ENCODE data around the gene WBP1L.
"Not testable (repeated sequence)": the region's sequence is repeated elsewhere in the genome, so short reads cannot be mapped to it uniquely, and the experiment has no call there.

Gene WBP1L

DNA sequence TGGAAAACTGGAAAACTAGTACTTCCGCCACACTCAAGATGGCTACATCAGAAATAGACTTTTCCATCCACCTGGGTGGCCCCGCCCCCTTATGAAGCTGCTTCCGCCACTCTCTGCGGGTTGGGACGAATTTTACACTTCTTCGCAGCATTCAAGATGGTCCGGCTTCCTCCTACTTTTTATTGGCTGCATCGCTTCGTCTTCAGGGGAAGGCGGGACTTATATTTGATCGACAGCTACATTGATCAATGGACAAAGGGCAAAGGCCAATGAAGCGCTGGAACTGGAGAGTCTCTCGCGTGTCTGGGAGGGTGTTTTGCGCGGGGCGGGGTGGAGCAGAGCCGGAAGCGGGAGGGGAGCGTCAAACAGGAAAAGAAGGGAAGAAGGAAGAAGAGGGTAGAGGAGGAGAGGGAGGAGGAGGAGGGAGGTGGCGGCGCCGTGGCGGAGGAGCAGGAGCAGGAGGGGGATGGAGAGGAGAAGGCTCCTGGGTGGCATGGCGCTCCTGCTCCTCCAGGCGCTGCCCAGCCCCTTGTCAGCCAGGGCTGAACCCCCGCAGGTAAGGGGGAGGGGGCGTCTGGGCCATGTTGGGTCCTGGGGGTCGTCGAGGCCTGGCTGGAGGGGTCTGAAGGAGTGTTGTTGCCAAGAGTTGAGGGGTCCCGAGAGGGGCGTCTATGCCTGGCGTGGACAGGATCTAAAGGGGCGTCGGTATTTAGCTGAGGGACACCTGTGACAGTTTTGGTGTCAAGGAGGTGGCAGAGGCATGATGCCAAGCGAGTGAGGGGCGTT lies at the start of gene WBP1L:
Gene WBP1L, plus strand, starts transcription at position 361 of the 786 bp plus-strand sequence. Its CDS starts 106 bp downstream, at position 467.
- peak; percentile 94 for DNase-seq (ENCODE audit: low spot score)

DNA sequence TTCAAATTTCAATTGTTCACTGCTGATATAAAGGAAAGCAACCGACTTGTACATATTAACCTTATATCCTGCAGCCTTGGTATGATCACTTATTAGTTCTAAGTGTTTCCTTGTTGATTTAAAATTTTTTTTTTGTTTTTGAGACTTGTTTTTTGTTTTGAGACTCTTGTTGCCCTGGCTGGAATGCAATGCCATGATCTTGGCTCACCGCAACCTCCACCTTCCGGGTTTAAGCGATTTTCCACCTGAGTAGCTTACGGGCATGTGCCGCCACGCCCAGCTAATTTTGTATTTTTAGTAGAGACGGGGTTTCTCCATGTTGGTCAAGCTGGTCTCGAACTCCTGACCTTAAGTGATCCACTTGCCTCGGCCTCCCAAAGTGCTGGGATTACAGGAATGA lies 48.3 kb upstream of the WBP1L start:
- not testable (repeated sequence) for DNase-seq (ENCODE audit: low spot score)

DNA sequence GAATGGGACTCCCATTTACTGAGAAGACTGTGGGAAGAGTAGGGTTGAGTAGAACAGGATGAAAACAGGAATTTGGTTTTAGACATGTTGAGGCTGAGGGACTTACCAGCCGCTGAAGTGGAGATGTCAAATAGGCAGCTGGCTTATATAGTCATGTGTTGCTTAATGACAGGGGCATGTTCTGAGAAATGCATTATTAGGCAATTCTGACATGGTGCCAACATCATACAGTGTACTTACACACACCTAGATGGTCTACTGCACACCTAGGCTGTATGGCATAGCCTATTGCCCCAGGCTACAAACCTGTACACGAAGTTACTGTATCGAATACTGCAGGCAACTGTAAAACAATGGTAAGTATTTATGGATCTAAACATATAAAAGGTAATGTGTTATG lies 47.0 kb upstream of the WBP1L start:
- DNase-seq (ENCODE audit: low spot score), result no peak

DNA sequence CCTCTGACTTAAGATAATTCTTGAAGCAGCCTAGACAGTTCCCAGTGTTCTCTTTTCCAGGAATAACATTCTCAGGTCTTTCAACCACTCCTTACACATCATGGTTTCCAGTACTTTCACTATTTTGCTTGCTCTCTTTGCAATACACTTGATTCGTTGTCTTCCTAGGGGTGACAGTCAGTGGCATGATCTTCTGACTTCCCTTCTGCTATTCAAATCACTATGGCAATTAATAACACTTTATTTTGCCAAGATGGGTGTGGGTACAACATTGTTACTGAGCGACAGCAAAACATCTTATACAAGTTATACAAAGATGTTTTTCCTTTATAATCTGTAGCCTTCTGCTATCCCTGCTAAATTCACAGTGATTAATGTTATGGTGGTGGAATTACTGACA lies 44.9 kb upstream of the WBP1L start:
- no peak for DNase-seq (ENCODE audit: low spot score)

DNA sequence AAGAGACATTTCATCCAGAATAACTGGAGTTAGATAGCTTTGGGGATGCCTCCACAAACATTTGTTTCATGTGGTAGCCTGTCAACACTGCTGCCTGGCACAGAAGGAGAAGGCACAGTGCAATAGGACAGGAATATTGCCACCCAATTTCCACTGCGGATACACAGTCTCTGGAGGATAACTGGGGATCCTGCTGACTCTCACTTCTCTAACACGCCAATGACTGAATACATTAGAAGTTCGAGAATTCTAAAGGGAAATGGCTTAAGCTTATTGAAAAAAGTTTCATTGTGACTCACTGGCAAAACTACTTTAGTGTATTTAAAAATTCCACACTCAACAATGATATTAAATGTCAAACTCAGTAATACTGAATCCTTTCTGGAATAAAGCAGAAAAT lies 42.5 kb upstream of the WBP1L start:
- no peak for DNase-seq (ENCODE audit: low spot score)

DNA sequence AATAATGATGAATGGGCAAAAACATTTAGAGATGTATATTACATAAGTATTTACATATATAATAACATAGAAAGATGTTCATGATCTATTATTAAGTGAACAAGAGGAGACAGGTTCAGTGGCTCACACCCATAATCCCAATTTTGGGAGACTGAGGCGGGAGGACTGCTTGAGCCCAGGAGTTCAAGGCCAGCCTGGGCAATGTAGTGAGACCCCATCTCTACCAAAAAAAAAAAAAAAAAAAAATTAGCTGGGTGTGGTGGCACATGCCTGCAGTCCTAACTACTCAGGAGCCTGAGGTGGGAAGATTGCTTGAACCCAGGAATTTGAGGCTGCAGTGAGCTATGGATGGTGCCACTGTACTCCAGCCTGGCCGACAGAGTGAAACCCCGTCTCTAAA lies 42.0 kb upstream of the WBP1L start:
- no peak for DNase-seq (ENCODE audit: low spot score)

DNA sequence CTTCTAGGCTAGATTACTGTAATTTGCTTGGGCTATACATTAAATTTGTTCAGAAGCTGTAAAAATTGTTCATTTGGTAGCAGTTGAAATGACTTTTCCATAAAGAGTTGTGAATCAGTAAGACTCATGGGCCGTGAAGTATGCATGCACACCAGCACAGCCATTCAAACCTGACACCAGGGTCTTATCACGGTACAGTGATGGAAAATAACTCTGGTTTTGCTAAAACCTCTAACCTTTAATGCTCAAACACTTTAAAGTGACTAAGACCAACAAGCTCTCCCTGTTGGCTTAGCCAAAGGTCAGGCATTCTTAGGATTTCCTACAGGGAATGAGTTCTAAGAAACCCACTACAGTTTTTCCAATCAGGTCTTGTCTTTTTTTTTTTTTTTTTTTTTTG lies 41.0 kb upstream of the WBP1L start:
- no peak for DNase-seq (ENCODE audit: low spot score)

DNA sequence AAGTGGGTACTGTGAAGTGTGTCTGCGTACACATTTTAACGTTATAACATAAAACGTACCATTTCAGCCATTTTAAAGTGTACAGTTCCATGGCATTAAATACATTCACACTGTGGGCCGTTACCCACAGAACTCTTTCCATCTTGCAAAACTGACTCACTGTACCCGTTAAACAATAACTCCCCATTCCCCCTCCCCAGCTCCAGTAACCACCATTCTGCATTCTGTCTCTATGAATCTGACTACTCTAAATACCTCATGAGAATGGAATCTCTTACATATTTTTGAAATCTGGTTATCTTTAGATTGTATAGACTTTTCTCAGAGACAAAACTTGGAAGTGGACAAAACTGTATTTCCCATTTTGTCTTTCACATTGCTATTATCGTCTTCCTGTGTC lies 38.8 kb upstream of the WBP1L start:
- DNase-seq (ENCODE audit: low spot score), result no peak

DNA sequence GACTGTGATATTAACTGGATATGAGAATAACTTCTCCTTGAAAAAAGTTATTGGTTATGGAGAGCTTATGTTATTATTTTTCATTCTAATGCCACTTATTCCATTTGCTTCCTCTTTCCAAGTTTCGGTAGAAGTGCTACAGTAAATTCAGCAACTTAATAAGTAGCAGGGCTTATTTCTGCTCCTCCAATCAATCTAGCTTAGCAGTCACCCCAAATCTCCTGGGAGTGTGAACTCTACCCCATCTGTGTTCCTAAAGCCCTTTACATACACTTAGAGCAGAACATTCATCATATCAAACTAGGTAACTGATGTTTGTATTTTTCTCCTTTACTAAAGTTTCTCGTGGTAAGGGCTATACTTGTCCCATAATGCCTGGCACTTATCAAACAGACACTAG lies 38.2 kb upstream of the WBP1L start:
- no peak for DNase-seq (ENCODE audit: low spot score)

DNA sequence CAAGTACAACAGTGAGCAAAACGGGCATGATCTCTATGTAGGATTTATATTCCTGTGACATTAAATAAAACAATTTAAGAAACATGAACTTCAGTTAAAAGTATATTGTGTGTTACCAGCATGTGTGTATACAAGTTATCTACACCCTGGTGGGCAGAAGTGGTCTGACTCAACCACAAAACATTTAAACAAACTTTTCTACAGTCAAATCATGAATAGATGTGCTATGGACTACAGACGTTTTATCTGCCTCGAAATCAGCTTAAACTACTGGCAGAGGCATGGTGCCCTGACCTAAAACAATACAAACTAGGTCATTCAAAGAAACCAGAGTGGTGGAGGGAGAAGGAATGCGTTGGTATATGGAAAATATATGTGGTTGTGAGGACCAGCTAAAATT lies 33.1 kb upstream of the WBP1L start:
- DNase-seq (ENCODE audit: low spot score), result no peak

DNA sequence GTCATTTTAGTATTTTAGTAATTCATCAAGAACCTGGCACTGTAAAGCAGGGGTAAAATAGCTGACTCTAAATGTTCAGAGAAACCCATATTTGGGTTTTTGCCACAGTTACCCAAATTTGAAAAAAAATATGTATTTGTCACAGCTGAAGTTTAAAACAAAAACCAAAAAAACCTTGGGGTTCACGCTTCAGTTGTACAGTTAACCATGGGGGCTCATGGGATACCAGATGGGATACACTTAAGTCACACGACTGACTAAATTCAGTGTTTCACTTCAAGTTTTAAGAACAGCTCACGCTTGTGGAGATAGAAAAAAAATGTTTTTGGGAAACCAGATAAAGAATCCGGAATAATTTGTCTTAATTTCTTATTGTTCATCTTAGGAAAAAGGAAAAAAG lies 31.7 kb upstream of the WBP1L start:
- DNase-seq (ENCODE audit: low spot score), result no peak

DNA sequence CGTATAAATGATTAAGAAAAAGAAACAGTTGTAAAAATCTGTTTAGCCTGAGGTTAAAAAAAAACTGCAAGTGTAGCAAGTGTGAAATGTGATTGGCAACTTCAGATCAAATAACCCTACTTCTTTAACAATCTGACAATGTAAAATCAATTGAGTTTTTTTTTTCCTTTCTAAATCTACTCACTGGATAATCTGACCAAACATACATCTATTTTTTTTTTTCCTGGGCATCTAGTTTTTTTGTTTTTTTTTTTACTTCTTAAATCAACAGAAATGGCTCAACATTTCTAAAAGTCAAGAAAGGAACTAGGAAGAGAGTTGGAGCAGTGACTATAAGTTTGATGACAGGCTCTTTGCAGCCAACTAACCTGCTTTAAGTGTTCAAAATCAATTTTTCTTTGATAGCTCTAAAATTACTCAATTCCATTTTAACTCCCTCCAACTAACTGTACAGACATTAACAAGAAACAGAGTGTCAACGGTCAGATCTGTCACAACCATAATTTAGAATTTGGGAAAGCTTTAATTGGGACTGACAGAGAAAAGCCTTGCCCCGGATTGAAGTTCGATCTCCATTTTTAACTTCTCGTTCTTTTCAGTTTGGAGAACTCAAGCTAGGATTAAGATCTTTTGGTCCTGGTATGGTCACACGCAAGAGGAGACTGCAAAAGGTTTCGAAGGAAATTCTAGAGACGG lies 30.8 kb upstream of the WBP1L start:
- no peak for DNase-seq (ENCODE audit: low spot score)

DNA sequence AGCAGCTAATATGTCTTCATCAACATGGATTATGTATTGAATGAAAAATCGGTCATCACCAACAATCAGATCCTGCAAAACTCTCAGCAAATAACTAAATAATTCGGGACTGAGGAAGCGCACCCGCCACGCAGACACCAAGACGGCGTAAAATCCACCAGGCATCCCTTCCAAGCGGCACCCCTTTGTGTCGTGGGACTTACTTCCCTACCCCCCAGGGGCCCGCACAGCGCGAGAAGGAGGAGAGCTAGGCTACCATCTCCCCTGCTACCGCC lies 30.3 kb upstream of the WBP1L start:
- DNase-seq (ENCODE audit: low spot score), result no peak

DNA sequence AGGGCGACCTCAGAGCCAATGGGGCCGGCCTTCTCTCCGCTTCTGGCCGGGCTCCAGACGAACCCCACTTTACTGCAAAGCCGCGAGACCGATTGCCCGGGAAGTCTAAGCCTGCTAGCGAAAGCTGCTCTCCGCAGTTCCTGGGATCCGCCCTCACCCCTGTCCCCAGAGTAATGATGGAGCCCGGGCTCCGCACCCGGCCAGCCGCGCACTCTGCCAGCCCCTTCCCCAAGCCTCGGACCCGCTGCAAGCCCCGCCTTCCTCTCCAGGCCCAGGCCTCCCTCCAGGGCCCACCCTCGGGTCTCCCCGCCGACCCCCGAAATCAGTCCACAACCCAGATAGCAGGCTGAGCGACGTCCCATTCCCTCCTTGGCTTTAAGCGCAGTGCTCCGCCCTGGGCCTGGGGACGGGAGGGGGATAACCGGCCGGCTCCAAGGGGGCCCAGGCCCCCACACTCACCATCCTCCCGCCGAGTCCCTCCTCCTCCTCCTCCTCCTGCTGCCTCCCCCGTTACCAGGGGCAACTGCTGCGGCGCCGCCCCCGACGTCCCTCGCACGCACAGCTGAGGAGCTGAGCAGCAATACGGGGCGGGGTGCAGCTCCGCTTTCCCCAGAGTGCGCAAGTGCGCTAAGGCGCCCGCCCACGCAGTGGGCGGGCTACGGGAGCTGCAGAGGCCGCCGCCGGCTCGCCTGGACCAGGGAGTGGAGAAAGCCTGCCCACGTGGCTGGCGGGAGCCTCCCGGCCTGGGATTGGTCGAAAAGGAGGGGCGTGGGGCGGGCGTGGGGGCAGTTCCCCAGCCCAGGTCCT lies 29.7 kb upstream of the WBP1L start, which contains the start of gene ARL3:
Gene ARL3, minus strand, starts transcription at position 584 of the 807 bp plus-strand sequence. Its CDS starts 122 bp downstream, at position 462.
- DNase-seq (ENCODE audit: low spot score), result peak; percentile 99

DNA sequence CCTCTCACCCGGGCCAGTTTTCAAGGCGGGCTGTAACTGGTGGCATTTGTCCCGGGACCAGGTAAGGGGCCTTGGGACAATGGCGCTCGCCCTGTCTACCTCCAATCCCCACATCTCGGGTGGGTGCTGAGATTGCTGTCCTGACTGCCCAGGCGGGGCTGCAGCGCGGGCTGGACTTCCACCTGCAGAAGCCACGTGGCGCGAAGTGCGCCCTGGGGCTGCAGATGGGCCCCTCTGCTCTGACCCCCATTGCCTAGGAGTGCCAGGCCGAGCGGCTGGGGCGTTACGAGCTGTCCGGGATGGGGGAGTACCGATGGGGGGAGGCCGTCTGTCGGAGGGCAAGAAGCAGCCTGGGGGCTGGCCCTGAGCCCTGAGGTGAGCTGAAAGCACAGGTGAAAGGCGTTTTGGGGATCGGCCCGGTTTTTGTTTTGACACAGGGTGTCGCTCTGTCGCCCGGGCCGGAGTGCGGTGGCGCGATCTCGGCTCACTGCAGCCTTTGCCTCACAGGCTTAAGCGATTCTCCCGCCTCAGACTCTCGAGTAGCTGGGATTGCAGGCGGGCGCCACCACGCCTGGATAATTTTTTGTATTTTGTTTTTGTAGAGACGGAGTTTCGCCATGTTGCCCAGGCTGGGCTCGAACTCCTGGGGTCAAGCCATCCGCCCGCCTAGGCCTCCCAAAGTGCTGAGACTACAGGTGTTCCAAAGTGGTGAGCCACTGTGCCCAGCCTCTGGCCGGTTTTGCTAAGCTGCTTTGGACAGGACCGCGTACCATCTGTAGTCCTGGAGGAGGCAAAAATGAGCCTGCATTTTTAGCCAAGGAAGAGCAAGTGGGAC lies 28.9 kb upstream of the WBP1L start, which contains the start of gene SFXN2:
Gene SFXN2, plus strand, starts transcription at position 16 of the 835 bp plus-strand sequence. CDS start 12,001 bp downstream, outside the sequence.
- DNase-seq (ENCODE audit: low spot score), result no peak

DNA sequence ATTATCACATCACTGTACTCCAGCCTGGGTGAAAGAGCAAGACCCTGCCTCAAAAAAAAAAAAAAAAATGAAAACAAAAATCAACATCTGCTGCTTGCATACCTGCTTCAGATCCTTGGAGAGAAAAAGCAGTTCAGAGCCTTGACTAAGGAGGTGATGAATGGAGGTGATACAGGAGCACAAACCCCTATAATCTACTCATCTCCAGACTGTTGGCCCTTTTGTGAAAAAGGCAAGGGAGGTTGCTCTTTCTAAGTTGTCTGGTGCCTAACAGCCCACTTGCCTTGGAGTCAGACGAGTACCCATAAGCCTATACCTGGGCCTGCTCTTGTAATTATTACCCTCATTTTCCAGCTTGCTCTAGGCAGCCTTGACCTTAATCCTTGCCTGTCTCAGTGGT lies 27.9 kb upstream of the WBP1L start:
- no peak for DNase-seq (ENCODE audit: low spot score)

DNA sequence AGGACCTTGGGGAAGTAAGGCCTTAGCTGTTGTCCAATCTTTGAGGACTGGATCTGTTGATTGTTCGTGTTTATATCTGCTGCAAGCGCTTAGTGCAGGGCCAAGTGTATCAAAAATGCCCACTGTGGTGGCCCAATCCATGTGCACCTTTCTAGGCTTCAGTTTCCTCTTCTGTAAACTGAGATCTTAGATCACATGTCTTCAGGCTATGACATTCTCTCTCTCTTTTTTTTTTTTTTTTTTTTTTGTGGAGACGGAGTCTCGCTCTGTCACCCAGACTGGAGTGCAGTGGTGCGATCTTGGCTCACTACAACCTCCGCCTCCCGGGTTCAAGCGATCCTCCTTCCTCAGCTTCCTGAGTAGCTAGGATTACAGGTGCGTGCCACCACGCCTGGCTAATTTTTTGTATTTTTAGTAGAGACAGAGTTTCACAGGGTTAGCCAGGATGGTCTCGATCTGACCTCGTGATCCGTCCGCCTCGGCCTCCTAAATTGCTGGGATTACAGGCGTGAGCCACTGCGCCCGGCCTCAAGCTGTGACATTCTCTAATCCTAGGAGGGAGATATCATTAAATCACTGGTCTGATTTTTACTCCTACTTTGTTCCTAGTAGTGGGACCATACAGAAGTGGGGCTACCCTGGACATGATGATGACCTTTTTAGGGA lies 26.7 kb upstream of the WBP1L start:
- not testable (repeated sequence) for DNase-seq (ENCODE audit: low spot score)

DNA sequence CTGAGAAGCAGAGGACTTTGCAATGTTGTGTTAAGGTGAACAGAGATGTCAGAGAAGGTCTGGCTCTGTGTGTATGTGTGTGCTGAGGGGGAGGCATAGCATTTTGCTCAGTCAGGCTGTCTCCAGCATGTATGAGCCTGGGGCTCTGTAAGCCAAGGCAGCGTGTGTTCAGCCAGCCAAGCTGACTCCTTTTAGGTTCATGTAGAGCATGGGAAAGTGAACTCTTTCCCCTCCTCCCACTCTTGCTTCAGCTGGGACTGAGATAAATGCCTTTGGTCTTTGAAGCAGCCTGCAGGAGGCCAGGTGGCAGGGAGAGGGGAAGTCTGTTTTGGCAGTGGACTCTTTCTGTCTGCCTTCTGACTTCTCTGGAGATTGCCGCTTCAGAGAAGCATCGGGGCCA lies 25.5 kb upstream of the WBP1L start:
- DNase-seq (ENCODE audit: low spot score), result peak; percentile 60

DNA sequence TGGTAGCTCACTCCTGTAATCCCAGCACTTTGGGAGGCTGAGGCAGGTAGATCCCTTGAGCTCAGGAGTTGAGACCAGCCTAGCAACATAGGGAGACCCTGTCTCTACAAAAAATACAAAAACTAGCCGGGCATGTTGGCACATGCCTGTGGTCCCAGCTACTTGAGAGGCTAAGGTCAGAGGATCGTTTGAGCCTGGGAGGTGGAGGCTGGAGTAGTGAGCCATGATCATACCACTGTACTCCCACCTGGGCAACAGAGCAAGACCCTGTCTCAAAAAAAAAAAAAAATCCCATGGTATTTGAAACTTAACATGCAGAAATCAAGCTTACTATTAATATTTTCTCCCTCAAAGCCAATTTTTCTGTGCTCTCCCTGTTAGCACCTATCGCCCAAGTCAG lies 23.4 kb upstream of the WBP1L start:
- no peak for DNase-seq (ENCODE audit: low spot score)

DNA sequence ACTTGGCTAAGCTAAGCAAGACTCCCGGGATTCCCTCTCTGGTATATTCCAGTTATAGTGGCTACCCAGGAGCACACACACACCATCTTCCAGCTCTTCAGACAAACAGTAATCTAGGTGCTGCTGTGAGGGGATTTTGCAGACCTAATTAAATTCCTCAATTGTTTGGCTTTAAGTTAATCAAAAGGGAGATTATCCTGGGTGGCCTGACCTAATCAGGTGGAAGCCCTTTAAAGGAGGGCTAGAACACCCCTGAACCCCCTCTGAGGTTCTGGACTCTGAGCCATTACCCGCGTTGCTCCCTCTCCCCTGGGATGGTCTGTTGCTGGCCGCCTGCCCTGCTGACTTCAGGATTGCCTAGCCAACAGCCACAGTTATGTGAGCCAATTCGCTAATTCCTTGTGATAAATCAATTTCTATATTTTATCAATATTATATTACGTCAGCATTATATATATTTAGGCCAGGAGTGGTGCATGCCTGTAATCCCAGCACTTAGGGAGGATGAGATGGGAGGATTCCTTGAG lies 22.9 kb upstream of the WBP1L start:
- DNase-seq (ENCODE audit: low spot score), result no peak

DNA sequence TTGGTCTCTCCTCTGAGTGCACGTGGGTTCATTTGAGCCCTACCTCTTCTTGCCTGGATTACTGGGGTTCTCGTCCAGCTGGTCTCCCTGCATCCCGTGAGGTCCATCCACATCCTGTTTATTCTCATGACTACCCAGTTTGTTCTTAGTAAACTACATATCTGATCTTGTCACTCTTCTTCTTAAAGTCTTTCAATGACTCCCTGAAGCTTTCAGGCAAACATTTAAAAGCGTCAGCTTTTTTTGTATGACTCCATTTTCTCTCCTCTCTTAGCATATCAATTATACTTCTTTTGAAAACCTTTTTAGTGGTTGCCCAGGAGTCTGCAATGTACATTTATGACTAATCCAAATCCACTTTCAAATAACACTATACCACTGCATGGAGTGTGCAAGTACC lies 21.8 kb upstream of the WBP1L start:
- DNase-seq (ENCODE audit: low spot score), result no peak
